Caco-2 (cell line): ENCODE measurements around the gene OR6M1. TPM values are rescaled to one million over a fixed set of nuclear protein-coding genes. Genes with fewer than 3 reads are reported as not detected.

ENCODE experiments used
- BruUV-seq: library from RNA; stranded (reverse); fragments of 400-500 nt; replicated peaks from 2 replicates; lab custom pipeline; 2021; lab: Mats Ljungman, UMichigan
- CTCF ChIA-PET: fragments of 300-600 bp; sonication (Branson Sonifier 250); formaldehyde crosslinking; loops from one replicate; lab custom pipeline; 2022; ENCODE audit warnings: antibody characterized with exemption; lab: Charles Lee
- POLR2A ChIA-PET: fragments of 300-600 bp; sonication (Branson Sonifier 250); formaldehyde crosslinking; loops from one replicate; lab custom pipeline; 2022; ENCODE audit warnings: antibody characterized with exemption; lab: Charles Lee
- DNase-seq, 2 experiments: peaks; one replicate each; pipeline versions ENCODE4 v3.0.0 to v3.0.0-alpha.2; 2020 to 2022
- H3K27me3 ChIP-seq: replicated peaks from 2 replicates; pipeline ENCODE4 v1.6.0; 2011; ENCODE audit warnings: low read length; ENCODE audit not compliant: control insufficient read depth, insufficient read depth
- H3K36me3 ChIP-seq: 2 replicates; pipeline ENCODE4 v1.5.1; 2011; ENCODE audit warnings: low read length; ENCODE audit not compliant: control insufficient read depth, insufficient read depth
- H3K4me1 ChIP-seq: fragments of 250-450 bp; sonication (Bioruptor Pico); 2 replicates; pipeline ENCODE4 v1.5.1; 2020; ENCODE audit warnings: mild to moderate bottlenecking
- H3K4me3 ChIP-seq: 2 replicates; pipeline ENCODE4 v1.5.1; 2011; ENCODE audit warnings: low read depth, mild to moderate bottlenecking, control low read depth, low read length
- H3K9me3 ChIP-seq: fragments of 250-450 bp; sonication (Bioruptor Pico); 2 replicates; pipeline ENCODE4 v1.5.1; 2020; ENCODE audit warnings: mild to moderate bottlenecking, moderate library complexity
- H3K27ac Mint-ChIP-seq: one replicate; pipeline ENCODE4 v1.8.0; 2022; ENCODE audit warnings: mixed read lengths; ENCODE audit not compliant: unreplicated experiment
- H3K27me3 Mint-ChIP-seq: one replicate; pipeline ENCODE4 v1.8.0; 2022; ENCODE audit warnings: mixed read lengths; ENCODE audit not compliant: insufficient read depth, unreplicated experiment
- H3K36me3 Mint-ChIP-seq: one replicate; pipeline ENCODE4 v1.8.0; 2022; ENCODE audit warnings: mild to moderate bottlenecking, mixed read lengths; ENCODE audit not compliant: insufficient read depth, unreplicated experiment
- H3K4me1 Mint-ChIP-seq: one replicate; pipeline ENCODE4 v1.8.0; 2022; ENCODE audit warnings: low read depth, mixed read lengths; ENCODE audit not compliant: unreplicated experiment
- H3K4me3 Mint-ChIP-seq: one replicate; pipeline ENCODE4 v1.8.0; 2022; ENCODE audit warnings: mild to moderate bottlenecking, moderate library complexity, mixed read lengths; ENCODE audit not compliant: unreplicated experiment
- H3K9me3 Mint-ChIP-seq: one replicate; pipeline ENCODE4 v1.8.0; 2022; ENCODE audit warnings: mixed read lengths; ENCODE audit not compliant: unreplicated experiment
- CTCF ChIP-seq, 2 experiments: fragments of 200-600 bp in 1 of 2; IDR thresholded peaks; 1 replicate in 1 of 2; 2 replicates in 1 of 2; pipeline versions ENCODE4 v1.5.1 to v1.8.0; 2011 to 2022; ENCODE audit warnings: antibody characterized with exemption in 1 of 2, control low read depth in 1 of 2, inconsistent platforms in 1 of 2, low read depth in 1 of 2, low read length in 1 of 2, mild to moderate bottlenecking in 1 of 2, moderate library complexity in 1 of 2; ENCODE audit not compliant: insufficient read depth in 1 of 2, severe bottlenecking in 1 of 2, unreplicated experiment in 1 of 2
- intact Hi-C: fragments of 100-400 bp; cut with micrococcal nuclease; formaldehyde crosslinking; loops from one replicate; pipeline ENCODE4 v1.10.0; 2022; ENCODE audit not compliant: unreplicated experiment
- total RNA-seq: library from RNA; stranded (reverse); gene quantifications from 2 replicates; pipeline ENCODE4 v1.2.3, GENCODE V29; 2022

The OR6M1 gene
- total RNA-seq, 1 experiment from 2014 or later = not detected

DNA sequence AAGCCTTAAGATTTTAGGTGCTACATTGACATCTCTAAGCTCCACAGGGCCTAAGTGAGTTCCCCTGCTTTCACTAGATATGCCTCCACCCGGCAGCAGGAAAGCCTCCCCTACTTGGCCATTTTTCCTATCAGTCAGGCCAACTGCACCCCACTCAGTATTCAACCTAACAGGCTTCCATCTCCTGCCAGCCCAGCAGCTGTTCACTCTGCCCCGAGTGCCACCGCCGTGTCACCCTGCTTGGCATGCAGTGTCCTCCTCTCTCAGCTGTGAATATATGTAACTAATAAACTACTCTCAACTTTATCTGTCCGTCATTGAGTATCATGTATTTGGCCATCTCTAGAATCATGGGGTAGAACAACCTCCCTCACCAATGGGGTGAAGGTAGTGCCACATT, 9.0 kb upstream of the OR6M1 start:
- Mint-ChIP-seq H3K9me3 (no peaks in the 10 kb centered on the region), H3K27ac (no peak overlapping the region), H3K36me3 (no peaks in the 10 kb centered on the region), H3K4me1 (no peaks in the 10 kb centered on the region), H3K4me3 (no peak overlapping the region), H3K27me3 (peaks cover 8% of the 10 kb centered on the region)
- CTCF ChIA-PET = no interaction called here
- Histone ChIP-seq H3K27me3 (no peaks in the 10 kb centered on the region), H3K36me3 (no peaks in the 10 kb centered on the region), H3K4me1 (no peaks in the 10 kb centered on the region), H3K9me3 (no peaks in the 10 kb centered on the region), H3K4me3 (no peak overlapping the region)
- intact Hi-C loops = loop anchor here (10.0 kb wide), 1 partner anchor 230 kb away; no protein-coding TSS in a partner anchor
- no peak for TF ChIP-seq CTCF (IDR thresholded peaks at IDR 0.05; ENCODE audit: insufficient read depth in 1 of 2, low read depth in 1 of 2, low read length in 1 of 2, severe bottlenecking in 1 of 2, unreplicated experiment in 1 of 2)
- no TSS peak for BruUV-seq
- POLR2A ChIA-PET = no interaction called here
- no peak for DNase-seq

GRCh38 chr11:123801765-123802164, 4.4 kb downstream of the OR6M1 start:
- ChIA-PET POLR2A (interaction anchor here (0.6 kb wide), 1 partner anchor 20 kb away, joined by 5 read pairs; no protein-coding TSS in a partner anchor), CTCF (no interaction called here)
- H3K4me1 ChIP-seq = no peaks in the 10 kb centered on the region; the same call in 1 of the 2 replicates
- DNase-seq = no peak
- H3K9me3 Mint-ChIP-seq = no peaks in the 10 kb centered on the region
- no peak overlapping the region for H3K4me3 ChIP-seq
- intact Hi-C loops = no loop called here
- no peaks in the 10 kb centered on the region for H3K27me3 ChIP-seq
- H3K4me1 Mint-ChIP-seq = peaks cover 9% of the 10 kb centered on the region
- BruUV-seq = no TSS peak
- no peak overlapping the region for H3K27ac Mint-ChIP-seq
- no peaks in the 10 kb centered on the region for H3K36me3 ChIP-seq
- H3K27me3 Mint-ChIP-seq = peaks cover 5% of the 10 kb centered on the region
- TF ChIP-seq CTCF (IDR thresholded peaks at IDR 0.05; ENCODE audit: insufficient read depth in 1 of 2, low read depth in 1 of 2, low read length in 1 of 2, severe bottlenecking in 1 of 2, unreplicated experiment in 1 of 2) = no peak
- no peak overlapping the region for H3K4me3 Mint-ChIP-seq
- H3K36me3 Mint-ChIP-seq = no peaks in the 10 kb centered on the region
- no peaks in the 10 kb centered on the region for H3K9me3 ChIP-seq

DNA sequence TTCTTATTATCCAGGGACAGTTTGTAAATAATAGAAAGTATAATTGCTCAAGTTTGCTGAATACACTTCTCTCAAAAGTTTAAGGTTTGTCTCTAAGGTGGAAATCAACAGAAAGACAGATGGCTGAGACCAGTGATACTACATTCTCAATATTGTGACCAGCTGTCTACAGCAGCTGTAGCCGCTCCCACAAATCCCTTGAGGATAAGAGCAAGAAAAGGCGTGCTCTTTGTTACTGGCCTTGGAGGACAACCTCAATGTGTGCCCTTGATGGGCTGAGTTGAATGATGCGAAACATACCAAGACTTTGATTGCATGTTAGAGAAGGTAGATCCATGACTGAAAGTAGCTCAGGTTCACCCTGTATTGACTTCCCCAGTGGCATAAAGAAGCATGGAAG, 6.1 kb downstream of the OR6M1 start:
- Histone ChIP-seq H3K36me3 (no peaks in the 10 kb centered on the region), H3K4me1 (no peaks in the 10 kb centered on the region; the same call in 1 of the 2 replicates), H3K4me3 (no peak overlapping the region), H3K9me3 (no peaks in the 10 kb centered on the region), H3K27me3 (no peaks in the 10 kb centered on the region)
- peaks cover 22% of the 10 kb centered on the region for H3K4me1 Mint-ChIP-seq
- H3K4me3 Mint-ChIP-seq = no peak overlapping the region
- ChIA-PET POLR2A (no interaction called here), CTCF (no interaction called here)
- H3K27me3 Mint-ChIP-seq = peaks cover 3% of the 10 kb centered on the region
- intact Hi-C loops = no loop called here
- no TSS peak for BruUV-seq
- TF ChIP-seq CTCF (IDR thresholded peaks at IDR 0.05; ENCODE audit: insufficient read depth in 1 of 2, low read depth in 1 of 2, low read length in 1 of 2, severe bottlenecking in 1 of 2, unreplicated experiment in 1 of 2) = no peak
- H3K36me3 Mint-ChIP-seq = no peaks in the 10 kb centered on the region
- no peak for DNase-seq
- no peak overlapping the region for H3K27ac Mint-ChIP-seq
- H3K9me3 Mint-ChIP-seq = peaks cover 15% of the 10 kb centered on the region
